Mucosa of stomach (tissue), 1 donor: Measurements from ENCODE around the gene IL10.

Experiments used
- H3K27me3 ChIP-seq: one replicate; pipeline ENCODE4 v1.7.0; 2013; ENCODE audit warnings: mild to moderate bottlenecking, low read length; ENCODE audit not compliant: control insufficient read depth, insufficient read depth
- H3K36me3 ChIP-seq: one replicate; pipeline ENCODE4 v1.7.0; 2013; ENCODE audit warnings: low read length; ENCODE audit not compliant: control insufficient read depth, insufficient read depth
- H3K4me1 ChIP-seq: one replicate; pipeline ENCODE4 v1.7.0; 2013; ENCODE audit warnings: mild to moderate bottlenecking, low read length; ENCODE audit not compliant: control insufficient read depth, insufficient read depth
- H3K4me3 ChIP-seq: one replicate; pipeline ENCODE4 v1.7.0; 2013; ENCODE audit warnings: low read length
- H3K9ac ChIP-seq: one replicate; pipeline ENCODE4 v1.7.0; 2013; ENCODE audit warnings: mild to moderate bottlenecking, low read length, moderate library complexity
- H3K9me3 ChIP-seq: one replicate; pipeline ENCODE4 v1.7.0; 2013; ENCODE audit warnings: mild to moderate bottlenecking, low read length, moderate library complexity; ENCODE audit not compliant: control insufficient read depth
- donor health status: Pancreatic carcinoma.

The IL10 gene

DNA sequence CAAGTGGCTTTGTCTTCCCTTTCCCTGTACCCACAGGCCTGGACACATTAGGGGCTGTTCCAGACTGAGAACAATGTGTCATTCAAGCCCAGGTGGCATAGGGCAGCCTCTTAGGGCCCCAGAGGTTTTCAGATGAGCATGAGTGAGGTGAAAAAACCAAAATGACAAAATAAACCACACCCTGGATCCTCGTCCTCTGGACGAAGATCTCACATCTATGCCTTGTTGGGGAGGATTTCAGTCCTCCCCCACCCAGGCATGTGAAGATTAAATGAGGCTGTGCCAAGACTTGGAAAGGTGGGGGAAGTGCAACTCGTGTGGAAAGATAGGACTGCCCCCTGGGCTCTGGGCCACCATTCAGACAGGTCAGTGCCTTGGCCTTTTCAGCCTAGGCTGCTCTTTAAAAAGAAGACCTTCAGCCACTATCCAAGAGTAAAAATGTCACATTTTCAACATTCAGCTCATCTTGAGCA is 34.5 kb downstream of the IL10 start:
- Histone ChIP-seq H3K36me3 (peaks cover 8% of the 10 kb centered on the region), H3K27me3 (no peaks in the 10 kb centered on the region), H3K9me3 (no peaks in the 10 kb centered on the region), H3K4me3 (no peak overlapping the region), H3K9ac (no peak overlapping the region), H3K4me1 (peaks cover 12% of the 10 kb centered on the region)

- H3K36me3 ChIP-seq: peaks cover 10% of the 10 kb centered on the region
- H3K27me3 ChIP-seq: no peaks in the 10 kb centered on the region
- H3K4me3 ChIP-seq: no peak overlapping the region
- H3K4me1 ChIP-seq: peaks cover 12% of the 10 kb centered on the region
- H3K9me3 ChIP-seq: no peaks in the 10 kb centered on the region
- no peak overlapping the region for H3K9ac ChIP-seq
Measured at GRCh38 chr1:206736878-206737728, 35.2 kb downstream of the IL10 start.

DNA sequence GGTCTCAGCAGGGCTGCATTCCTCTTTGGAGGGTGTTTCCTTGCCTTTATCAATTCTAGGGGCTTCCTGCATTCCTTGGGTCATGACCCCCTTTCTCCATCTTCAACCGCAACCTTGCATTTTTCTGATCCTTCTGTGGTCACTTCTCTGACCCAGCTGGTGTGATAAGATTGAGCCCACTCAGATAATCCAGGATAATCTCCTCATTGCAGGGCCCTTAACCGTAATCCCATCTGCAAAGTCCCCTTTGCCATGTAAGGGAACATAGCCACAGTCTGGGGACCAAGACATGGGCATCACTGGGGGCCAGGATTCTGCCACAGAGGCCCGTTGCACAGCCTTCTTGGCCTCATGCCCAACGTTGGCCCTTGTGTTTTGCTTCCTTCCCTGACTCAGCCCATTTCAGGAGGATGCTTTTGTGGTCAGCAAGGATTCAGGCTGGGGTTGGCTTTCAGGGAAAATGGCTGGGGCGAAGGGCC is 36.7 kb downstream of the IL10 start:
- Histone ChIP-seq H3K9ac (no peak overlapping the region), H3K9me3 (no peaks in the 10 kb centered on the region), H3K27me3 (no peaks in the 10 kb centered on the region), H3K4me3 (no peak overlapping the region), H3K4me1 (peaks cover 12% of the 10 kb centered on the region), H3K36me3 (peaks cover 12% of the 10 kb centered on the region)

- Histone ChIP-seq H3K9ac (no peak overlapping the region), H3K4me3 (no peak overlapping the region), H3K36me3 (peaks cover 22% of the 10 kb centered on the region), H3K4me1 (peaks cover 12% of the 10 kb centered on the region), H3K9me3 (no peaks in the 10 kb centered on the region), H3K27me3 (no peaks in the 10 kb centered on the region)
Measured at GRCh38 chr1:206734499-206735142, 37.7 kb downstream of the IL10 start.

- Histone ChIP-seq H3K36me3 (peaks cover 24% of the 10 kb centered on the region), H3K4me1 (peaks cover 7% of the 10 kb centered on the region), H3K9ac (no peak overlapping the region)
Measured at GRCh38 chr1:206732992-206733391, 39.3 kb downstream of the IL10 start.

DNA sequence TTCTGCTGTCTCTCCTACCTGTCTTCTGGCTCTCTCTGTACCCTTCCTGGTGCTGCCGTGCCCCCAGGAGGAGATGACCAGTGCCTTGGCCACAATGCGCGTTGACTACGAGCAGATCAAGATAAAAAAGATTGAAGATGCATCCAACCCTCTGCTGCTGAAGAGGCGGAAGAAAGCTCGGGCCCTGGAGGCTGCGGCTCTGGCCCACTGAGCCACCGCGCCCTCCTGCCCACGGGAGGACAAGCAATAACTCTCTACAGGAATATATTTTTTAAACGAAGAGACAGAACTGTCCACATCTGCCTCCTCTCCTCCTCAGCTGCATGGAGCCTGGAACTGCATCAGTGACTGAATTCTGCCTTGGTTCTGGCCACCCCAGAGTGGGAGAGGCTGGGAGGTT is 39.8 kb downstream of the IL10 start:
- no peaks in the 10 kb centered on the region for H3K27me3 ChIP-seq
- H3K4me1 ChIP-seq: peaks cover 2% of the 10 kb centered on the region
- H3K36me3 ChIP-seq: peaks cover 24% of the 10 kb centered on the region
- H3K9me3 ChIP-seq: no peaks in the 10 kb centered on the region
- no peak overlapping the region for H3K9ac ChIP-seq
- H3K4me3 ChIP-seq: no peak overlapping the region

More at GRCh38 chr1:206732992-206733391, 39.3 kb downstream of the IL10 start:
- no peaks in the 10 kb centered on the region for H3K27me3 ChIP-seq
- H3K9me3 ChIP-seq: no peaks in the 10 kb centered on the region
- H3K4me3 ChIP-seq: no peak overlapping the region

DNA sequence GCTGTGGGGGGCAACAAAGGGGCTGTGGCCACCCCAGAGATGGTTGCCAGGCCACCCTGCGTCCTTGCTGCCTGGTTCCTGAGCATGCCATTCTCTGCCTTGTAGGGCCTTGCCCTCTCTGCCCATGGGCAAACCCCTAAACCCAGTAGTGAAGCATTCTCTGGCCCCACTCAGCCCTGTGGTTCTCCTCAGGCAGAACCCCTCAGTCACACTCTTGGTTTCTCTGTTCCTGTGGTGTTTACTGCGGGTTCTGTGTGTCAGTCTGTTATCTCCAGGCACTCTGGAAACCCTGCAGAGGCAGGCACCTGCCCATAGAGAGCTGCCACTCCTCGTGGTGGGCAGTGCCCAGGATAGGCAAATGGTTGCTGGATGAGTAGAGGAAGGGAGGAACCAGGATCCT is 42.8 kb downstream of the IL10 start:
- Histone ChIP-seq H3K9ac (no peak overlapping the region), H3K36me3 (peaks cover 15% of the 10 kb centered on the region), H3K9me3 (no peaks in the 10 kb centered on the region), H3K27me3 (no peaks in the 10 kb centered on the region), H3K4me1 (peaks cover 16% of the 10 kb centered on the region), H3K4me3 (no peak overlapping the region)

DNA sequence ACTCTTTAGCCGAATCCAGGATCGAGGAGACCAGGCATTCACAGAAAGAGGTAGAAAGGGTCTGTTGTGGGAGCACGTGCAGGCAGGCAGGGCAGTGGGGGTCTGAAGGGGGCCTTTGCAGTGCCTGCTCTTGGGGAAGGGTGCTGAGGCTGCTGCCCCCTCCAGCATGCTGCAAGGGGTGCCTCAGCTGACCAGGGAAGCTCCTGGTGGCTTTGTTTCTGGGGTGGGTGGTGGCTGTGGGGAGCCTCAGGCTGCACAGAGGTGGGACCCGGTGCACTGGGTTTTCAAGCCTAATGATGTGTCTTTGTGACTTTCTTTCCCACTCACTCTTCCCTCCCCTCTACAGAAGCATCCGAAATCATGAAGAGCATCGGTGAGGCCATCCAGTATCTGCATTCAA is 43.2 kb downstream of the IL10 start:
- Histone ChIP-seq H3K4me1 (peaks cover 18% of the 10 kb centered on the region), H3K36me3 (peaks cover 15% of the 10 kb centered on the region), H3K4me3 (no peak overlapping the region), H3K27me3 (no peaks in the 10 kb centered on the region), H3K9ac (no peak overlapping the region), H3K9me3 (no peaks in the 10 kb centered on the region)

DNA sequence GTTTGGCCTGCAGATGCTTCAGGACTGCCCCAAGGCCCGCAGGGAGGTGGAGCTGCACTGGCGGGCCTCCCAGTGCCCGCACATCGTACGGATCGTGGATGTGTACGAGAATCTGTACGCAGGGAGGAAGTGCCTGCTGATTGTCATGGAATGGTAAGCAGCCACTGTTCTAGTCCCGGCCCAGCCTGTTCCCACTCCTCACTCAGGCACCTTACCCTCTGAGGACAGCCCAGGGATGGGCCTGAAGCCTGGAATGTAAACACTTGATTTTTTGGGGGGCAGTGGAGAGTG is 43.7 kb downstream of the IL10 start:
- peaks cover 22% of the 10 kb centered on the region for H3K4me1 ChIP-seq
- H3K27me3 ChIP-seq: no peaks in the 10 kb centered on the region
- H3K4me3 ChIP-seq: no peak overlapping the region
- H3K36me3 ChIP-seq: peaks cover 15% of the 10 kb centered on the region
- no peaks in the 10 kb centered on the region for H3K9me3 ChIP-seq
- H3K9ac ChIP-seq: no peak overlapping the region

GRCh38 chr1:206727981-206728696 is 44.2 kb downstream of the IL10 start:
- H3K36me3 ChIP-seq: peaks cover 15% of the 10 kb centered on the region
- H3K4me1 ChIP-seq: peaks cover 27% of the 10 kb centered on the region
- H3K9ac ChIP-seq: no peak overlapping the region

DNA sequence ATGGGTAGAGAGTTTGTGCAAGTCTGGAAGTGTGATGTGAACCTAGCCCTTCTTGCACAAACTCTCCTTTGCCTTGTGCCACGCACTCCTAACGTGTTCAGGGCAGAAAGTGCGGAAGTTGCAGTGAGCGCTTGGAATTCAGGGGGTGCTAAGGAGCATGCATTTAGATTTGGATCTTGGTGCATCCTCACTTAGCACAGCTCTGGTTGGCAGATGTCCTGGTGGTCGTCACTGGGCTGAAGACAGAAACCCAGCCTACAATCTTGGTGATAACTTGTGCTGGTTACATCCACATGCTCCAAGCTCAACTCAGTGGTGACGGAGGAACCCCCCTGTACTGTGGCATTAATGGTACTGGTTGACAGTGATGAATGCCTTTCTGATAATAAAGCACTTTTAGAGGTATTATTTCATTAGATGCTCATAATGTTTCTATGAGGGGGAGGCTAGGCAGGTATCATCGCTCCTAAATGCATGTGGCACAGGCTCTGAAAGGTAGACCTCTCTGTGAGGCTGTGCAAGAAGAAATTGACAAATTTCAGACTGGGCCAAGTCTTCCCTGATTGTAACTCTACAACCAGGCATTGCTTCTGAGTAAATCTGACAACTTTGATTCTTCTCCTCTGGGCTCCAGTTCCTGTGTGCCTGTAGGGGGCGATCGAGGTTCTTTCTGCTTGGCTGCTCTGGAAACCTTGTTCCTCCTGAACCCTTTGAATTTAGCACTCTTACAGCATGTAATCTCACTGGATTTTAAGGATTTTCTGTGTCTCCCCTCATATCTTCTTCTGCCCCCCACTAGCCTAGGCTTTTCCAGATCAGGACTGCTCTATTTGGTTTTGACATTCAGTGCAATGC is 47.0 kb downstream of the IL10 start:
- Histone ChIP-seq H3K36me3 (peaks cover 9% of the 10 kb centered on the region), H3K4me1 (peaks cover 31% of the 10 kb centered on the region), H3K9ac (no peak overlapping the region), H3K9me3 (no peaks in the 10 kb centered on the region), H3K27me3 (no peaks in the 10 kb centered on the region), H3K4me3 (no peak overlapping the region)

More at GRCh38 chr1:206727981-206728696, 44.2 kb downstream of the IL10 start:
- Histone ChIP-seq H3K9me3 (no peaks in the 10 kb centered on the region), H3K4me3 (no peak overlapping the region), H3K27me3 (no peaks in the 10 kb centered on the region)
